Mesendoderm (in vitro differentiated cells): Measurements from ENCODE around the gene CGRRF1.

Source experiments
- DNase-seq: peaks from one replicate; pipeline ENCODE4 v3.0.0; 2013
- H2AK5ac ChIP-seq: 2 replicates; pipeline ENCODE4 v1.6.1; 2013; ENCODE audit warnings: low read length, inconsistent platforms
- H2BK120ac ChIP-seq: 2 replicates; pipeline ENCODE4 v1.6.1; 2013; ENCODE audit warnings: low read depth, mild to moderate bottlenecking, low read length, moderate library complexity, mixed read lengths
- H2BK15ac ChIP-seq: replicated peaks from 2 replicates; pipeline ENCODE4 v1.6.1; 2013; ENCODE audit warnings: low read depth, mild to moderate bottlenecking, moderate library complexity
- H2BK5ac ChIP-seq: 2 replicates; pipeline ENCODE4 v1.6.1; 2013; ENCODE audit warnings: low read length, inconsistent platforms
- H3K18ac ChIP-seq: 2 replicates; pipeline ENCODE4 v1.6.1; 2013; ENCODE audit warnings: mild to moderate bottlenecking, low read length, mixed read lengths
- H3K23ac ChIP-seq: one replicate; pipeline ENCODE4 v1.6.1; 2013; ENCODE audit warnings: low read length
- H3K27ac ChIP-seq: 2 replicates; pipeline ENCODE4 v1.5.1; 2013; ENCODE audit warnings: low read depth, mild to moderate bottlenecking, inconsistent platforms, low read length, moderate library complexity
- H3K27me3 ChIP-seq: 2 replicates; pipeline ENCODE4 v1.6.1; 2013; ENCODE audit warnings: low read length, control low read depth, mild to moderate bottlenecking, inconsistent platforms; ENCODE audit not compliant: insufficient read depth, poor library complexity
- H3K36me3 ChIP-seq: 2 replicates; pipeline ENCODE4 v1.6.1; 2013; ENCODE audit warnings: low read length, inconsistent platforms; ENCODE audit not compliant: control insufficient read depth, insufficient read depth
- H3K4ac ChIP-seq: one replicate; pipeline ENCODE4 v1.6.1; 2013; ENCODE audit warnings: low read depth, mild to moderate bottlenecking, low read length, moderate library complexity
- H3K4me1 ChIP-seq: 2 replicates; pipeline ENCODE4 v1.6.1; 2013; ENCODE audit warnings: low read depth, low read length, inconsistent platforms; ENCODE audit not compliant: control insufficient read depth
- H3K4me2 ChIP-seq: 2 replicates; pipeline ENCODE4 v1.6.1; 2013; ENCODE audit warnings: low read length
- H3K4me3 ChIP-seq: 2 replicates; pipeline ENCODE4 v1.5.1; 2013; ENCODE audit warnings: mild to moderate bottlenecking, low read length
- H3K56ac ChIP-seq: one replicate; pipeline ENCODE4 v1.6.1; 2013; ENCODE audit warnings: low read length
- H3K79me1 ChIP-seq: 2 replicates; pipeline ENCODE4 v1.6.1; 2013; ENCODE audit warnings: low read length, inconsistent platforms
- H3K79me2 ChIP-seq: 2 replicates; pipeline ENCODE4 v1.6.1; 2013; ENCODE audit warnings: mild to moderate bottlenecking, low read length; ENCODE audit not compliant: control insufficient read depth, insufficient read depth
- H3K9ac ChIP-seq: 2 replicates; pipeline ENCODE4 v1.6.1; 2013; ENCODE audit warnings: low read length, inconsistent platforms
- H4K5ac ChIP-seq: one replicate; pipeline ENCODE4 v1.6.1; 2013; ENCODE audit warnings: low read length
- H4K8ac ChIP-seq: one replicate; pipeline ENCODE4 v1.6.1; 2013; ENCODE audit warnings: low read depth, mild to moderate bottlenecking, control low read depth, low read length, moderate library complexity
- WGBS: extraction: QIAGEN DNeasy Blood & Tissue Kit; methylation state at CpG from one replicate; pipeline ENCODE4 v1.1.7; 2013; ENCODE audit warnings: low lambda C conversion rate, missing lambda C conversion rate; ENCODE audit not compliant: insufficient coverage; ENCODE audit errors: extremely low coverage; 5-methylcytosine and 5-hydroxymethylcytosine counted together

Gene CGRRF1

DNA sequence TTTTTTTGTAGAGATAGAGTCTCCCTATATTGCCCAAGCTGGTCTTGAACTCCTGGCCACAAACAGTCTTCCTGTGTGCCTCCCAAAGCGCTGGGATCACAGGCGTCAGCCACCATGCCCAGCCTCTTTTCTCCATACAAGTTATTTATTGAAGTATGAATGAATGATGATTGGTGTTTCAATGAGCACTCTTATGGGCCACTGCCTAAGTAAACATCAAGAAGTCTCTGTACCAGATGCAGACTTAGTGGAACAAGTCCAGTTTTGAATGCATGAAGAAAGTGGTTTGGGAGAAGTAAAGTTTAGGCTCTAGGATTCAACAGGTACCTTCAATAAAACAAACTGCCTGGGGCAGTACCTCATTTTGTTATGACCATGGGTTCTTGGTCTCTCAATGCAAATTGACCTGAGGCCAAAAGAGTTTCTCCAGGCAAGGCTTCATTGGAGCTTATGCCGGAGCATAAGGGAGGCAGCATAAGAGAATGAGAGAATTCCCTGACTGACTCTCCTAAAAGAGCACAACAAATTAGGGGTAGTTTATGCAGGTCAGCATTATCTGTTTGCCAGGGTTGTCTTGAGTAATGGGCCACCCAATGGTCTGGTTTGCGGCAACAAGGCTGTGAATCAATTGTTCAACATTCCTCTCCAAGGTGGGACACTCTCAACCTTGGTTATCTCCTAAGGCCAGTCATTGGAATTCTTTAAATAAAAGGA, 19.8 kb upstream of the CGRRF1 start:
- H3K4me3 ChIP-seq, result no peak overlapping the region
- peak overlapping the region; percentile 43 for H4K8ac ChIP-seq
- peak; percentile 90 for DNase-seq
- H2BK15ac ChIP-seq, result no peak overlapping the region
- no peaks in the 10 kb centered on the region for H3K36me3 ChIP-seq
- peak overlapping the region; percentile 81 for H3K56ac ChIP-seq
- H2BK120ac ChIP-seq, result peak overlapping the region; percentile 68
- no peak overlapping the region for H3K23ac ChIP-seq
- H3K27ac ChIP-seq, result peak overlapping the region; percentile 75
- H3K4me2 ChIP-seq, result no peak overlapping the region
- no peaks in the 10 kb centered on the region for H3K79me1 ChIP-seq
- no peak overlapping the region for H2AK5ac ChIP-seq
- peak overlapping the region; percentile 89 for H3K4ac ChIP-seq
- H3K18ac ChIP-seq, result peak overlapping the region; percentile 13
- no peaks in the 10 kb centered on the region for H3K27me3 ChIP-seq
- no peak overlapping the region for H4K5ac ChIP-seq
- WGBS, result no CpG with 5 or more reads among the region's 4 CpGs
- H3K4me1 ChIP-seq, result peaks cover 6% of the 10 kb centered on the region
- peaks cover 24% of the 10 kb centered on the region for H3K79me2 ChIP-seq
- H3K9ac ChIP-seq, result no peak overlapping the region
- peak overlapping the region; percentile 26 for H2BK5ac ChIP-seq

DNA sequence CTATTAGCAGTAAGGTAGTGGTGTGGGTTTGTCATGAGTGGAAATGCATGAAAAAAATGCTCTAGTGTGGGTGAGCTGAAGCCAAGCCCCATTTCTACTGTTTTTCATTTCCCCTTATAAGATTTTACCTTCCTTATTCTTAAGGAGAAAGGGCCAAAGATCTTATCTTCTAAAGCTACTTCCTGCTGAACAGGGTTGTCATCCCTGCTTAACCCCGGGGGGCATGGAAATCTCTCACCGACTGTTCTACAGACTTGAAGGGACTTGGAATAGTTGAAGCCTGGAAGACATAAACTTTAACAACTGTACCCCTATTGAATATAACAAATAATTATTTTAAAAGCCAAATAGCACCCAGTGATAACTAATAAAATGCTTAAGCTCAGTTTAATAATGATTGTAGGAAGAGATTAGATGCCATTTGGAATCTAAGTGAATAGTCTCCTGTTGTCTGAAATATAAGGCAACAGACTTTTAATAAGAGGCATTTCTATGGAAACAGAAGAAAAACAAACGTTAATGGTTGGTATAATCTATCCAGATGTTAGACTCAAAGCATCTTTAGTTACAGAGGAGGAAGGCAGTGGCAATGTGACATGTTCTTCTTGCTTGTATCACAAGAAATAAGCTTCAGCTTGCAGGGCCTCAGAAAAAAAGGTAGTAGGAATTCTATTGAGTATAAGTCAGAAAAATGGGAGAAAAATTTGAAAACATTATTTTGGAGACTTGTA, 19.1 kb upstream of the CGRRF1 start:
- H3K79me2 ChIP-seq, result peaks cover 21% of the 10 kb centered on the region
- no peak overlapping the region for H3K23ac ChIP-seq
- H3K27me3 ChIP-seq, result no peaks in the 10 kb centered on the region
- H4K5ac ChIP-seq, result no peak overlapping the region
- H2AK5ac ChIP-seq, result no peak overlapping the region
- DNase-seq, result peak; percentile 93
- peak overlapping the region; percentile 34 for H3K27ac ChIP-seq
- no peak overlapping the region for H4K8ac ChIP-seq
- peak overlapping the region; percentile 13 for H3K18ac ChIP-seq
- no peak overlapping the region for H3K4me2 ChIP-seq
- H3K79me1 ChIP-seq, result no peaks in the 10 kb centered on the region
- peak overlapping the region; percentile 68 for H2BK120ac ChIP-seq
- peaks cover 6% of the 10 kb centered on the region for H3K4me1 ChIP-seq
- H2BK5ac ChIP-seq, result no peak overlapping the region
- H3K56ac ChIP-seq, result no peak overlapping the region
- no peak overlapping the region for H2BK15ac ChIP-seq
- H3K4ac ChIP-seq, result peak overlapping the region; percentile 89
- no peak overlapping the region for H3K9ac ChIP-seq
- H3K4me3 ChIP-seq, result no peak overlapping the region
- H3K36me3 ChIP-seq, result no peaks in the 10 kb centered on the region
- WGBS, result no CpG with 5 or more reads among the region's 3 CpGs

DNA sequence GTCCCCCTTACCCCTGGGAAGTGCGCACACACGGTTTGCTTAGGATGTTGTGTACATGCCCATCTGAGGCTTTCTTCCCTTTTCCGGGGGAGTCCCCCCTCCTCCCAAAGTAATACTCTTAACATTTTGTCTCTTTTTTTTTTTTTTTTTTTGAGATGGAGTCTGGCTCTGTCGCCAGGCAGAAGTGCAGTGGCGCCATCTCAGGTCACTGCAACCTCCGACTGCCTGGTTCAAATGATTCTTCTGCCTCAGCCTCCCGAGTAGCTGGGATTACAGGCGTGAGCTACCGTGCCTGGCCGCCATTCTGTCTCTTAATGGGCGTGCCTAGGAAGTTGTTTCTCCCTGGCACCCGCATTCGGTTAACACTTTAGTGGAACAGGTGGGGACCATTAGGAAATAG, 16.4 kb upstream of the CGRRF1 start:
- H4K5ac ChIP-seq, result no peak overlapping the region
- no peaks in the 10 kb centered on the region for H3K27me3 ChIP-seq
- H3K56ac ChIP-seq, result peak overlapping the region; percentile 26
- no peak overlapping the region for H3K4me3 ChIP-seq
- H2BK15ac ChIP-seq, result no peak overlapping the region
- no peak overlapping the region for H2BK5ac ChIP-seq
- peak overlapping the region; percentile 66 for H4K8ac ChIP-seq
- H3K23ac ChIP-seq, result no peak overlapping the region
- peak; percentile 74 for DNase-seq
- H3K4me1 ChIP-seq, result peaks cover 6% of the 10 kb centered on the region
- no peaks in the 10 kb centered on the region for H3K36me3 ChIP-seq
- H3K9ac ChIP-seq, result no peak overlapping the region
- H3K27ac ChIP-seq, result no peak overlapping the region
- H3K4ac ChIP-seq, result no peak overlapping the region
- H3K79me1 ChIP-seq, result no peaks in the 10 kb centered on the region
- no peak overlapping the region for H2BK120ac ChIP-seq
- peaks cover under 1% of the 10 kb centered on the region for H3K79me2 ChIP-seq
- H3K18ac ChIP-seq, result no peak overlapping the region
- WGBS, result no CpG with 5 or more reads among the region's 13 CpGs
- H2AK5ac ChIP-seq, result no peak overlapping the region
- H3K4me2 ChIP-seq, result no peak overlapping the region

DNA sequence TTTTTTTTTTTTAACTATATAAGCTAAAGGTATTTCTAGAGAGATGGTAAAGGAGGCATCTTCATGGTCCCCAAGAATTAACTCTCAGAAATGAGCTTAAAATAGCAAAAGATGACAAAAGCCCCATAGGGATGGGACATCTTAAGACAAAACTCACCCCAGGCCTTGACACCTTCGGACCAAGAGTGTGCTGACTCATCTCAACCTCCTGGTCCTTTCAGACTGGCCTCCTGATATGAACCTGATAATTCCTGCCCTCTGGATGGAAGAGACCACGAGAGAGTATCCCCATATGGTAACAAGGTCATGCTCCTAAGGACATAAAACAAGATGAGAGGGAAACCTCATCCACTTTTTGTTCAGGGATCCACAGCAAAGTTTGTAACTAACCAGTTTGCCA, 12.5 kb upstream of the CGRRF1 start:
- Histone ChIP-seq H3K18ac (no peak overlapping the region), H2BK15ac (no peak overlapping the region), H3K36me3 (no peaks in the 10 kb centered on the region), H3K4me1 (no peaks in the 10 kb centered on the region), H3K79me2 (no peaks in the 10 kb centered on the region), H3K4me2 (no peak overlapping the region), H2AK5ac (no peak overlapping the region), H3K79me1 (no peaks in the 10 kb centered on the region), H3K23ac (no peak overlapping the region), H2BK5ac (no peak overlapping the region), H4K8ac (no peak overlapping the region), H3K27me3 (no peaks in the 10 kb centered on the region), H4K5ac (no peak overlapping the region), H2BK120ac (no peak overlapping the region), H3K4ac (no peak overlapping the region), H3K27ac (no peak overlapping the region), H3K4me3 (no peak overlapping the region), H3K9ac (no peak overlapping the region), H3K56ac (no peak overlapping the region)
- peak; percentile 42 for DNase-seq
- no CpG with 5 or more reads among the region's 2 CpGs for WGBS

DNA sequence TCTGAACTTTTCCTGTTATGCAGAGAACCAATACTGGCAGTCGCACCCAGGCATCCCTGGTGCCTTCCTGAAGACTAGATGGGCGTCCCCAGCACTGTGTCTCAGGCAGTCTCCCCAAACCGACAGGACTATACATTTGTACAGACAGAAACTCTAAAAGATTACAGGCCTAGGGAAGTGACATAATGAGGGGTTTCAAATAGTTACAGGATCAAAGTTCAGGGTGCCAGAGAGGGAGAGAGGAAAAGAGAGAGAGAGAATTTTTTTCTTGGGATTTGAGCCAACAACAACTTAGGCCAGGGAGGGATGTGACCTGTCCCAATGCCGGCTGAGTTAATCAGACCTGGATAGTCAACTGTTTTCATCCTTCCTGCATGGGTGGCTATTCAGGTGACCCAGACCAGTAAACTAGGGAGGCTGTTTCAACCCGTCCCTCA, 11.6 kb upstream of the CGRRF1 start:
- DNase-seq, result no peak
- H3K4me1 ChIP-seq, result no peaks in the 10 kb centered on the region
- no peaks in the 10 kb centered on the region for H3K79me1 ChIP-seq
- H4K5ac ChIP-seq, result no peak overlapping the region
- H3K56ac ChIP-seq, result no peak overlapping the region
- H2BK120ac ChIP-seq, result no peak overlapping the region
- no peak overlapping the region for H3K9ac ChIP-seq
- no peak overlapping the region for H3K18ac ChIP-seq
- WGBS, result no CpG with 5 or more reads among the region's 5 CpGs
- H2BK5ac ChIP-seq, result no peak overlapping the region
- H2BK15ac ChIP-seq, result no peak overlapping the region
- no peak overlapping the region for H3K4ac ChIP-seq
- no peaks in the 10 kb centered on the region for H3K79me2 ChIP-seq
- no peak overlapping the region for H3K23ac ChIP-seq
- no peak overlapping the region for H3K27ac ChIP-seq
- no peak overlapping the region for H4K8ac ChIP-seq
- no peaks in the 10 kb centered on the region for H3K36me3 ChIP-seq
- no peaks in the 10 kb centered on the region for H3K27me3 ChIP-seq
- H2AK5ac ChIP-seq, result no peak overlapping the region
- H3K4me2 ChIP-seq, result no peak overlapping the region
- no peak overlapping the region for H3K4me3 ChIP-seq
